Inferior parietal cortex (tissue), 1 donor: Measurements from ENCODE around the gene CEBPA.
"Not testable (repeated sequence)": the region's sequence is repeated elsewhere in the genome, so short reads cannot be mapped to it uniquely, and the experiment has no call there.

Experiments
- DNase-seq: peaks from one replicate; pipeline ENCODE4 v3.0.0-alpha.2; 2016; ENCODE audit errors: extremely low spot score

The CEBPA gene

DNA sequence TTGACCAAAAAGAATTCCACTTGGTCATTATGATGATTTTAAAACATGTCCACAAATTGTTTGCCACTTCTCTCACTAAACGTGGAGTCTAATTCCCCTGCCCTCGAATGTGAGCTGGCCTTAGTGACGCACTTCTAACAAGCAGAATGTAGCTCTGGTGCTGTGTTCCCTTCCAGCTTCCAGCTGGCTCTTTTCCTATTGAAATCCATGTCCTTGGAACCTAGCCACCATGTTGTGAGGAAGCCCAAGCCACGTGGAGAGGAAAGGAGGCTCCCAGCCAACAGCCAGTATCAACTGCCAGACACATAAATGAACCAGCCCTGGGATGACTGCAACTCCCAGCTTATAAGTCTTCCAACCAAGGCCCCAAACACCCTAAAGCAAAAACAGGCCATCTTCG, 23.6 kb upstream of the CEBPA start:
- DNase-seq: peak; percentile 53

DNA sequence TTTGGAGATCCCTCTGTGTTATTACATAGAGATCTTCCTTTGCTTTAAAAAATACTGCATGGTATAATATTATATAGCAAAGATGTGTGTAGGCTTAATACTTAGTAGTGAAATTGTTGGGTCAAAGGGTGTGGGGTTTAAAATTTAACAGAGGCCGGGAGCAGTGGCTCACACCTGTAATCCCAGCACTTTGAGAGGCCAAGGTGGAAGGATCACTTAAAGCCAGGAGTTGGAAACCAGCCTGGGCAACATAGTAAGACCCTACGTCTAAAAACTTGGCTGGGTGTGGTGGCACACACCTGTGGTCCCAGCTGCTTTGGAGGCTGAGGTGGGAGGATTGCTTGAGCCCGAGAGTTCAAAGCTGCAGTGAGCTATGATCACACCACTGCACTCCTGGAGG, 22.3 kb upstream of the CEBPA start:
- DNase-seq: no peak

DNA sequence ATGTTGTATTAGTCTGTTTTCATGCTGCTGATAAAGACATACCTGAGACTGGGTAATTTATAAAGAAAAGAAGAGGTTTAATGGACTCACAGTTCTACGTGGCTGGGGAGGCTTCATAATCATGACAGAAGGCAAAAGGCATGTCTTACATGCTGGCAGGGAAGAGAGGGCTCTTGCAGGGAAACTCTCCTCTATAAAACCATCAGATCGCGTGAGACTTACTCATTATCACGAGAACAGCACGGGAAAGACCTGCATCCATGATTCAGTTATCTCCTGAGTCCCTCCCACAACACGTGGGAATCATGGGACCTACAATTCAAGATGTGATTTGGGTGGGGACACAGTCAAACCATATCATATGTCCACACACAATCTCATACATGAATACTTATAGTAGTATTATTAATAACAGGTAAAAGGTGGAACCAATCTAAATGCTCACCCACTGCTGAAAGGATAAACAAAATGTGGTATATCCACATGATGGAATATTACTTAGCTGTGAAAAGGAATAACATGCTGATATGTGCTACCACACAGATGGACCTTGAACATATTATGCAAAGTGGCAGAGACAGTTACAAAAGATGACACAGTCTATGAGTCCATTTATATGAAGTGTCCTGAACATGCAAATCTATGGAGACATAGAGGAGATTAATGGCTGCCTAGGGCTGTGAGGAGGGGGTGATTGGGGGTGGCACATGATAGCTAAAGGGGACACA, 20.9 kb upstream of the CEBPA start:
- no peak for DNase-seq

DNA sequence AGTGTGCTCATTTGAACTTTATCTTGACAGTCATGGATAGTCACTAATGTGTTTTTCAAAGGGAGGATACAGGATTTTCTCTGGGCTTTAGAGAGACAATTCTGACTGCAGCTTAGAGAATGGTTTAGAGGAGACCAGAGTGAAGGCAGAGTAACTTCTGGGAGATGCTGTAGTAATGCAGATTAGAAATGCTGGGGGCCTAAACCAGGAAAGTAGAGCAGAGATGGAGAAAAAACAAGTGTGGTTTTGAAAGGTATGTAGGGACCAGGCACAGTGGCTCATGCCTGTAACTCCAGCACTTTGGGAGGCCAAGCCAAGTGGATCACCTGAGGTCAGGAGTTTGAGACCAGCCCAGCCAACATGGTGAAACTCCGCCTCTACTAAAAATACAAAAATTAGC, 18.3 kb upstream of the CEBPA start:
- DNase-seq: no peak

DNA sequence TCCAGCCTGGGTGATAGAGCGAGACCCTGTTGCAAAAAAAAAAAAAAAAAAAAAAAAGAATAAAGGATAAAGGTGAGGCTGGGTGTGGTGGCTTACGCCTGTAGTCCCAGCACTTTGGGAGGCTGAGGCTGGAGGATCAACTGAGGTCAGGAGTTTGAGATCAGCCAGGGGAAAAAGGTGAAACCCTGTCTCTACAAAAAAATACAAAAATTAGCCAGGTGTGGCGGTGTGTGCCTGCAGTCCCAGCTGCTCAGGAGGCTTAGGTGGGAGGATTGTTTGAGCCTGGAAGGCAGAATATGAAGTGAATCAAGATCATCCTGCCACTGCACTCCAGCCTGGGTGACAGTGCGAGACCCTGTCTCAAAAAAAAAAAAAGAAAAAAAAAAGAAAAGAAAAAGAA, 15.7 kb upstream of the CEBPA start:
- not testable (repeated sequence) for DNase-seq

DNA sequence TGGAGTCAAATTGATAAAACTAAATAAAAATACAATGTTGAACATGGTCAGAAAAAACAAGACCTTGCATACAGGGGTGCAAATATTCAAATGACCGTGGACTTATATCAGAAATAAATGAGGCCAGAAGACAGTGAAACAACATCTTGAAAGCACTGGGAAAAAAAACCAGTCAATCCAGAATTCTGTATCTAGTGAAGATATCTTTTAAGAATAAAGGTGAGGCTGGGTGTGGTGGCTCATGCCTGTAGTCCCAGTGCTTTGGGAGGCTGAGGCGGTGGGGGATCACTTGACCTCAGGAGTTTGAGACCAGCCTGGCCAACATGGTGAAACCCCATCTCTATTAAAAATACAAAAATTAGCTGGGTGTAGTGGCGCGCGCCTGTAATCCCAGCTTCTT, 15.2 kb upstream of the CEBPA start:
- DNase-seq: no peak

DNA sequence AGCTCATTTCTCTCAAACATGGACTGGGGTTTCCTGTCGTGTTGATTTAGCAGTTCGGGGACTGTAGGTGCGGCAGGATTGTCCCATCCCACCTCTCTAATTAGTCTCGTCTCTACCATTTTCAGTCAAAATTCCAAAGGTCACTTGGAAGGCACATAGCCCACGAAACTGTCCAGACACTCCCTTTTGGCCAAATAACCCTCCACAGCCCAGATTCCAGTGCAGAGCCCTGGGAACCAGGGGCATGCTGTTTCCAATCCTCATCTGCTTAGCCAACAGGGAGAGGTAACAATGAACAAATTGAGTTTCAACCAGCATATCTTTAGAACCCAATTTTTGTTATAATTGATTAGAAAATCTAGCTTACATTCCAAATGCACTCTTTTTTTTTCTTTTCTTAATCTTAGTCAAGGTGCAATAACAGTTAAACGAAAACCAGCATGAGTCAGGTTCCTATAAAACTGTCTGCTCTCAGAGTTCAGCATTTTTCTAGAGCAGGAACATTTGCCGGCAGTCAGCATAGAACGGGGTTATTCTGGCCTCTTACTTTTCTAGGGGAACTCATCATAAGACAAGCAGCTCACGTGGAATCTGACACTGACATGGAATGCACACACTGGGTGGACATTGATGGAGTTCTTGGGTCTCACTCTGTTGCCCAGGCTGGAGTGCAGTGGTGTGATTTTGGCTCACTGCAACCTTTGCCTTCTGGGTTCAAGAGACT, 14.4 kb upstream of the CEBPA start:
- DNase-seq: no peak

DNA sequence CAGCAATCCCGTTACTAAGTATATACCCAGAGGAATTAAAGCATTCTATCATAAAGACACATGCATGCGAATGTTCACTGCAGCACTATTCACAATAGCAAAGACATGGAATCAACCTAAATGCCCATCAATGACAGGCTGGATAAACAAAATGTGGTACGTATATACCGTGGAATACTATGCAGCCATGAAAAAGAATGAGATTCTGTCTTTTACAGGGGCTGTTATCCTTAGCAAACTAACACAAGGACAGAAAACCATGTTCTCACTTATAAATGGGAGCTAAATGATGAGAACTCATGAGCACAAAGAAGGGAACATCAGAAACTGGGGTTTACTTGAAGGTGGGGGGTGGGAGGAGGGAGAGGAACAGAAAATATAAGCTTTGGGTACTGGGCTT, 10.5 kb upstream of the CEBPA start:
- DNase-seq: not testable (repeated sequence)

DNA sequence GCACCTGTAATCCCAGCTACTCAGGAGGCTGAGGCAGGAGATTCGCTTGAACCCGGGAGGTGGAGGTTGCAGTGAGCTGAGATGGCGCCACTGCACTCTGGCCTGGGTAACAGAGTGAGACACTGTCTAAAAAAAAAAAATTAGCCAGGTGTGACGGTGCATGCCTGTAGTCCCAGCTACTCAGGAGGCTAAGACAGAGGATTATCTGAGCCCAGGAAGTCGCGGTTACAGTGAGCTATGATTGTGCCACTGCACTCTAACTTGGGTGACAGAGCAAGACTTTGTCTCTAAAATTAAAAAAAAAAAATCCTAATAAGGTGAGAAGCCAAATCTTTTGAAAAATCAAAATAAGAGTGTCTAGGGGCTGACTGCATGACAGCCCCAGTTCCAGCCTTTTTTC, 9.7 kb upstream of the CEBPA start:
- no peak for DNase-seq

DNA sequence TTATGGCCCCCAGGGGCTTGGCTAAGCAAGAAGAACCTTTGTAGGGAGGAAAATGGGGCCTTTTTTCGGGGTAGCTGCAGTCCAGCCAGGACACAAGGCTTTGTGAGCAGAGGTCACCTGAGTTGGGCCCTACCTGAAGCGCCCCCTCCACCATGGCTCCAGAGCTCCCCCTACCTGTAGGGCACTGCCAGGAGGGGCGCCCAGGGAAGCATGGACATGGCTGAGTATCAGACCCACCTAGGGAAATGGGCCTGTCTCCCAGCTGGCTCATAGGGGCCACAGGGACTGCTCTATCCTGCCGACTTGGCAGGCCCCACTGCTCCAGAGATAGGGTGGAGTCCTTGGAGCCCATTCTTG, 9.0 kb upstream of the CEBPA start:
- DNase-seq: no peak

DNA sequence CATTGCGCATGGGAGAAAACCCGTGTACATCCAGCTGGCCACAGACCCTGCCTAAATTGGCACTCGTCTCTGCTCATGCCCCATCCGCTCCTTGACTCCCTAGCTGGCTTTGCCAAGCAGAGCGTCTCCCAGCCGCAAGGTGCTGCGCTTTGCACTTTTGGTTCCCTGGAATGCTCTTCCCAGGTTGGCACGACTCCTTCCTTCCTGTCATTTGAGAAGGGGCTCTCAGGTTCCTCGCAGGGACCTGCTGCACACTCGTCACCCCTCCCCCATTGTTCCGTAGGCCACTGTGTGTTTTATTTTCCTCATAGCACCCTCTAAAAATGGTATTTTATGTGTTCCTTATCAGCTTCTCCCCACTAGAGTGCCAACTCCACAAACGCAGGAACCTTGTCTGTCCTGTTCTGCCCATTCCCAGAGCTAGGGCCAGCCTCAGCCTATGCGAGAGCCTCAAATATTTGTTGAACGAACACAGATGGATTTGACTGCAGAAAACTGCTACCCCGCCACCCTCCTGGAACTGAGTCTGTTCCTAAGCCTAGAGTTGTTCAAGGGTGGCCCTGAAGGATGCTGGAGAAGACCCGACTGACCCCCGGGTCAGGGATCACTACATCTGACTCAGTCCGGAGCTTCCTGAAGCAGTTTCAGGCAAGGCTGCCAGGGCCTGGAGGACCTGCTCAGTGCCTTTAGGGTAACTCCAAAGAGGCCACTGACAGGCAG, 8.4 kb upstream of the CEBPA start:
- no peak for DNase-seq

DNA sequence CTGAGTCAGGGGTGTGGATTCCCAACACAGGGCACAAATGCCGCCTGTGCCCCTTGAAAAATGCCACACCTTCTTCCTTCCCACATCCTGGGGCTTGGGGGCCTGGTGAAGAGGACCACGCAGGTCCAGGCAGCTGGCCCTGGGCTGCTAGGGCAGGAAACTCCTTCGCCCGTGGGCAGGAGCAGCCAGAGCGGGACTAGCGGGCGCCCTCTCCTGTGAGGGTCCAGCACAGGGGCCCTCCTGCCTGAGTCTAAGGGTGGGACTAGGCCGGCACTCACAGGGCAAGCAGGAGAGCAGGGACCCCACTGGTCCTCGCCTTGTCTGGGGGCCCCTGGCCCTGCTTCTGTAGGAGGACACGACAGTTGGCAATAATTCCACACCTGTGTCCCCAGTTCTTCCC, 7.5 kb upstream of the CEBPA start:
- DNase-seq: no peak

DNA sequence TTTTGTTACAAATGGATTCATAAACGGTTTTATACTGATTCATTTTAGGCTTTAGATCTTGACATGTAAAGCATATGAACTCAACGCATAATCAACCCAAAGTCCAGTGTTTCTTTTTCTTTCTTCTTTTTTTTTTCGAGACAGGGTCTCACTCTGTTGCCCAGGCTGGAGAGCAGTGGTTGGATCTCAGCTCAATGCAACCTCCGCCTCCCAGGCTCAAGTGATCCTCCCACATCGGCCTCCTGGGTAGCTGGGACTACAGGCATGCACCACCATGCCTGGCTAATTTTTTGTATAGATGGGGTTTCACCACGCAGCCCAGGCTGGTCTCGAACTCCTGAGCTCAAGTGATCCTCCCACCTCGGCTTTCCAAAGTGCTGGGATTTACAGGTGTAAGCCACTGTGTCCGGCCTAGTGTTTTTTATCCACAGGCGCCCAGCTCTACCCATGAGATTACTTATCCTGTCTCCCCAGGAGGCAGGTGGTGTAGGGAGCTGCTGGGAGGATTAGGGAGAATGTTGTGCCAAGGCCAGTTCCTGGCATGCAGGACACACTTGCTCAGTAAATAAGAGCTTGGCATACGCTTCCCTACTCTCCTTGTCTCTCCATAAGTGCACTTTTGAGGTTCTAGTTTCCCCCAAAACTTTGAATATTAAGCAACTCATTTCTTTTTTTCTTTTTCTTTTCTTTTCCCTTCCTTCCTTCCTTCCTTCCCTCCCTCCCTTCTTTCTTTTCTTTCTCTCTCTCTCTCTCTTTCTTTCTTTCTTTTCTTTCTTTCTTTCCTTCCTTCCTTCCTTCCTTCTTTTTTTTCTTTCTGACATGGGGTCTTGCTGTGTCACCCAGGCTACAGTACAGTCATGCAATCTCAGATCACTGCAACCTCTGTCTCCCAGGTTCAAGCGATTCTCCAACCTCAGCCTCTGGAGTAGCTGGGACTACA, 4.8 kb upstream of the CEBPA start:
- DNase-seq: no peak

DNA sequence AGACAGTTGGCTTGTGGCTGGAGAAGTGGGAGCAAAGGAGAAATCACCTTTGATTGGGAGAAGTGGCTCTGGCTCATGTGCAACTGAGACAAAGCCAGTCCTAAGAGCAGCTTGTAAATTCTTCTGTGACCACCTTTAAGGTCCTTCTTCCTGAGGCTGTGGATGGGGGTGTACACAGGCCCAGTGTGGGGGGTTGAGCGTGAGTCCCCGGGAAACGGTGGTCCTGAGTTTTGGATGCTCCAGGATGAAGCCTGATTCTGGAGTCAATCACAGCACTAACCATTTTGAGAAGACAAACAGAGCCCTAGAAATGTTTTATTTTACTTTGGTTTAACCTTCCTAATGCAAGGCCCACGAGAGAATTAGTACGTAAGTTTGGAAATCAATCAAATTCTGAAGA, 3.9 kb upstream of the CEBPA start:
- DNase-seq: no peak

DNA sequence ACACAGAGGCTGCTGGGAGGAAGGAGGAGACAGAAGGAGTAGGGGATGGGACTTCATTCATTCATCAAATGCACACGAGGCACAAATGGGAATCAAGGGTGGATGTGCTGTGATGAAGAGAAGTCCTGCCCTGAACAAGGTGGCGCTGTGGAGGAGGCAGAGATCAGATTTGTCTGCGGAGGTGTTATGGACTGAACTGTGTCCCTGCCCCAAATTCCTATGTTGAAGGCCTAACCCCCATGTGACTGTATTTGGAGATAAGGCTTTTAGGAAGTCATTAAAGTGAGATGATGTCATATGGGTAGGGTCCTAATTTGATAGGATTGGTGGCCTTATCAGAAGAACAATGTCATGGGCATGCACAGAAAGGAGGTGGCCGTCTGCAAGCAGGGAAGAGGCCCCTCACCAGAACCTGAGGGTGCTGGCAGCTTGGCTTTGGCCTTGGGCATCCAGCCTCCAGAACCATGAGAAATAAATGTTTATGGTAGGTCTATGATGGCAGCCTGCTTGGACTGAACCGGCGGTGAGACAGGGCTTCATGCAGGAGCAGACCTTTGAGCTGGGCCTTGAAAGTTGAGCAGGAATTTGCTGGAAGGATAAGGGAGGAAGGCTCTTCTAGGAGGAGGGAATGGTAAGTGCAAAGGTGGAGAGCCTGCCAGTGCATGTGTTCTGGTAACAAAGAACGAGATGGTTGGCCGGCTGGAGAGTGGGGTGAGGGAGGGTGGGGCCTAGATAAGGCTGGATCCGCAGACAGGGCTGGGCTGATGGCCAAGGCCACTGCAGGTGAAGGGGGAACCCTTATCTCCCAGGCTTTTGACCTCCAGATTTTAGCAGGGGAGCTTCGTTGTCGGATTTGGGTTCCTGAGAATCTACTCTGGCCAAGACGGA, 2.7 kb upstream of the CEBPA start:
- DNase-seq: no peak

DNA sequence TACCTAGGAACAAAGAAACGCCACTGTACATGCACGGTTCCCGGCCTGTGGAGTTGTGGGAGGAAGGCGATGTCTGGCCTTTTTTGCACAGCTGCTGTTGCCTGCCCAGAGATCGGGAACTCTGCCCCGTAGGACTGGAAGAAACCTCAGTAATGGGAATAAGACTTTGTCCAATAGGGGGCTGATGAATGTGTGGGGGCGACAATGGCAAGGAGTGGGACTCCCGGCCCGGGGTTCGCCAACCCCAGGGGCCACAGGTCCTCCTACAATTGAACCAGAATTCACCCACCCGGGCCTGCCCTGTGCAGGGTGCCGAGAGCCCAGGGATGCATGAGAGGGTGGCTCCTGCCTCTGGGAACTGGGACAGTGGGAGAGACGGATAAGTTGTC, 2.0 kb upstream of the CEBPA start:
- no peak for DNase-seq

DNA sequence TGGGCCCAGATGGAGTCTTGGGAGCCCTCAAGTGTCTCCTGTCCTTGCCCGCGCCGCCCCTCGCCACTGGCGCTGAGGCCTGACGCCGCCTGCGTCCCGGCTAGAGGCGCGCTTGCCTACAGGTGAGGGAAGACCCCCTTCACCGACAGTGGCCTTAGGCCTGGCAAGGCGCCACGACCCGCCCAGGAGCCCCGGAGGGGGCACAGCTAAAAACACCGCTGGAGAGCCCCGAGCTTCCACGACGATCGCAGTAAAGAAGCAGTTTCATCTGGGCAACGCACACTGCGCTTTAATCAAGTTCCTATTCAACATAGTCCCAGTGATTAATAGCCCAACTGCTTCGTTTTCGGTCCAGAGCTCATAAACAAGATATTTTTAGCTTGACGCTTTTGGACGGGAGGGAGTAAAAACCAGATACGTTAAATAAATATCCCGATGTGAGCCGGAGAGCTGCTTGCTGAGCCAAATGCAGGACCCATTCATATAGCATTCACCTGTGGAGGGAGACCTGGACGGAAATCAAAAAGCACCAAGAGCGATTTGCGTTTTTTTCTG, 1.5 kb upstream of the CEBPA start:
- DNase-seq: no peak

DNA sequence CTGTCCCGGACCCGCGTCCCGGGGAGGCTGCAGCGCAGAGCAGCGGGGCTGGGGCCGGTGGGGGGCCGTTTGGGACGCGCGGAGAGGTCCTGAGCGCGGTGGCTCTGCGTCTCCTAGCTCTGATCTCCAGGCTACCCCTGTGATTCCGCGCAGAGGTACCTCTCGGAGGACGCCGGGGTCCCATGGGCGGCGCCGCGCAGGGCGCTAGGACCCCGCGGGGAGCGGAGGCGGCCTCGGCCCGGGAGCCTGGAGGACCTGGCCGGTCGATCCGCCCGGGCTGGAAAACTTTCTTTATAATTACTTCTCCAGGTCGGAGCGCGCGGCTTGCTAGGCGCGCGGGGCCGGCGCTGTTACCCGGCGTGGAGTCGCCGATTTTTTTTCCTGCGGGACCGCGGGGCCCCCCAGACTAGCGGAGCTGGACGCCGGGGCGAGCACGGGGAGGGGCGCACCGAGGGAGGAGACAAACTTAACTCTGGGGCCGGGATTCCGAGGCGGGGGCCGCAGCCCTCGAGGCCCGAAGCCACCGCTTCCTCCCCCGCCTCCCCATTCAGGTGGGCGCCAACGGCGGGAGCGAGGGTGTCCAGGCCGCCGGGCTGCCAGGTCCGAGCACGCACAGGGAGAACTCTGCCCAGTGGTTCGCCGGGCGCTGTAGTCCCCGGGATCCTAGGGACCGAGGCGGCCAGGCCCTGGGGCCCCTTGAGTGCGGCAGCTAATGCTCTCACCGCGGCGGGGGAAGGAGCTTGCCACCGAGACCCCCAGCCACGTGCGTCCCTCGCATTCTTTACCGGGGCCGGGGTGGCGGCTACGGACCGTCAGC, 848 bp upstream of the CEBPA start:
- no peak for DNase-seq

DNA sequence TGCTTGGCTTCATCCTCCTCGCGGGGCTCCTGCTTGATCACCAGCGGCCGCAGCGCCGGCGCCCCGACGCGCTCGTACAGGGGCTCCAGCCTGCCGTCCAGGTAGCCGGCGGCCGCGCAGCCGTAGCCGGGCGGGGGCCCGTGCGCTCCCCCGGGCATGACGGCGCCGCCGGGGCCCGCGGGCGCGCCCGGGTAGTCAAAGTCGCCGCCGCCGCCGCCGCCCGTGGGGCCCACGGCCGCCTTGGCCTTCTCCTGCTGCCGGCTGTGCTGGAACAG, 497 bp downstream of the CEBPA start:
- DNase-seq: no peak
